Peyer's patch (tissue), 4 donors: Measurements from ENCODE around the gene C20orf202.

Source experiments
- POLR2A ChIP-seq, 2 donors: fragments of 450-650 bp; IDR thresholded peaks; one replicate each; pipeline ENCODE4 v1.5.1; 2017; ENCODE audit warnings: antibody characterized with exemption in 2 of 2, mild to moderate bottlenecking in 2 of 2, moderate library complexity in 2 of 2
- TF ChIP-seq, protein P1 (sequence below), 6 experiments: fragments of 450-650 bp in 4 of 6; fragments of 200-600 bp in 2 of 6; sonication (generic) in 1 of 6; IDR thresholded peaks; one replicate each; pipeline ENCODE4 v1.5.1; 2017 to 2019; ENCODE audit warnings: antibody characterized with exemption in 6 of 6, mild to moderate bottlenecking in 3 of 6, moderate library complexity in 1 of 6

GRCh38 chr20:1163105-1163504 is 40.1 kb upstream of the C20orf202 start:
- TF ChIP-seq, protein P1, sequence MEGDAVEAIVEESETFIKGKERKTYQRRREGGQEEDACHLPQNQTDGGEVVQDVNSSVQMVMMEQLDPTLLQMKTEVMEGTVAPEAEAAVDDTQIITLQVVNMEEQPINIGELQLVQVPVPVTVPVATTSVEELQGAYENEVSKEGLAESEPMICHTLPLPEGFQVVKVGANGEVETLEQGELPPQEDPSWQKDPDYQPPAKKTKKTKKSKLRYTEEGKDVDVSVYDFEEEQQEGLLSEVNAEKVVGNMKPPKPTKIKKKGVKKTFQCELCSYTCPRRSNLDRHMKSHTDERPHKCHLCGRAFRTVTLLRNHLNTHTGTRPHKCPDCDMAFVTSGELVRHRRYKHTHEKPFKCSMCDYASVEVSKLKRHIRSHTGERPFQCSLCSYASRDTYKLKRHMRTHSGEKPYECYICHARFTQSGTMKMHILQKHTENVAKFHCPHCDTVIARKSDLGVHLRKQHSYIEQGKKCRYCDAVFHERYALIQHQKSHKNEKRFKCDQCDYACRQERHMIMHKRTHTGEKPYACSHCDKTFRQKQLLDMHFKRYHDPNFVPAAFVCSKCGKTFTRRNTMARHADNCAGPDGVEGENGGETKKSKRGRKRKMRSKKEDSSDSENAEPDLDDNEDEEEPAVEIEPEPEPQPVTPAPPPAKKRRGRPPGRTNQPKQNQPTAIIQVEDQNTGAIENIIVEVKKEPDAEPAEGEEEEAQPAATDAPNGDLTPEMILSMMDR (IDR thresholded peaks at IDR 0.05) = no peak
- no peak for TF ChIP-seq POLR2A (IDR thresholded peaks at IDR 0.05)
